GM19328 (cell line): ENCODE data around the gene H2BK1.

Experiments used
- ATAC-seq: cut with Tn5 transposase; IDR thresholded peaks from one replicate; pipeline ENCODE4 v1.9.1; 2021; ENCODE audit warnings: mild to moderate bottlenecking, moderate library complexity; ENCODE audit not compliant: unreplicated experiment

H2BK1 gene

GRCh38 chr7:151232917-151233701 is 22.8 kb upstream of the H2BK1 start:
- no peak for ATAC-seq

DNA sequence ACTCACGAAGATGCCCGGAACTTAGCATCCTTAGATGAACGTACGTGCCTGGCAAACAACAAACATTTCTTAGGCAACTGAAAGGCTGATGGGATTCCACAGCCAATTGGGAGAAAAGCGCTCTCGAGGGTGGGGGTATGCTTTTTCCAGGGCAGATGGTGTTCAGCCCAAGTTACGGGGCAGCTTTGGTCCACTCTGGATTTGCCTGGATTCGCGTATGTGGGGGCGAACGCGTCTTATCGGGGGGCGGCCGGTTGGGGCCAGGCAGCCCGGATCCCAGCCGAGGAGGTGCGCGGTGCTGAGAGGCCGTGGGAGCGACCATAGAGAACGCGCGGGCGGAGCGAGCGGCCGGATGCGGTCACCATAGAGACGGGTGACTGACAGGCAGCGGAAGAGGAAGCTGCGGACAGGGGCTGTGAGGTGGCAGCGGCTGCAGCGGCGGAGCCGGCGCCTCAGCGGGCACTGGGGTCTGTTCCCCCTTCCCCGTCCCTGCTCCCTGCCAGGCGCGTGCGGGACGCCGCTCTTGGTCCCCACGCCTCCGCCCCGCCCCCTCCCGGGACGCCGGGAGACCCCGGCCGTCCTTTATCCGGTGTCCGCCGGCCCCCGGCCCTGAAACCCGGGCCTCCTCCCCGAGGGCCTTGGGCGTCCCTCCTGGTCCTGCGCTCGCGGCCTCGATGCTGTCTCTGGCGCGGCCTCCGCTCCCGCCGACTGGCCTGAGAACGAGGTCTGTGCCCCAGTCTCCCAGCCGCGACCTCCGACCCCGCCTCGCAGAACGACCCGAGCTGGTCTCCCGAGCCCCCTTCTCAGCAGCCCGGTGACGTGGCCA is 22.0 kb upstream of the H2BK1 start, which contains the start of gene CHPF2:
Gene CHPF2 (plus strand): TSS at position 393 of the 826 bp plus-strand sequence. CDS start 1,529 bp downstream, outside the sequence.
- ATAC-seq, result peak; percentile 97

DNA sequence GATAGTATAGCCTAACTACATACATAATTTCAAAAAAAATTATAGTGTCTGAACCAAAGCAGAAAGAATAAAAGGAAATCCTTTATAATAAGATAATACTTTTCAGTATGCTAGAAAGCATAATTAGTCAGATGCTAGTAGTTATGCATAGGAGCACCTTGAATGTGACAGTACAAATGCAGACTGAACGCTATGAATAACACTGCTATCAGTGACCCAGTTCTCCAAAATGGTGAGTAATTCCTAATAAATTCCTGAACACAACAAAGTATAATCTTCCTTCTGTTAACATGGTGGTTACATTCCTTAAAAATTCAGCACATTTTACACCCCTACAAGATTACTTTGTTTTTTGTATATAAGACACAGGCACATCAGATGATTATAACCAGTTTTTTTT is 20.8 kb upstream of the H2BK1 start:
- no peak for ATAC-seq

- no peak for ATAC-seq
These were observed 19.0 kb upstream of the H2BK1 start for GRCh38 chr7:151229249-151229648.

- no peak for ATAC-seq
These were observed 18.0 kb upstream of the H2BK1 start for GRCh38 chr7:151228024-151228866.

DNA sequence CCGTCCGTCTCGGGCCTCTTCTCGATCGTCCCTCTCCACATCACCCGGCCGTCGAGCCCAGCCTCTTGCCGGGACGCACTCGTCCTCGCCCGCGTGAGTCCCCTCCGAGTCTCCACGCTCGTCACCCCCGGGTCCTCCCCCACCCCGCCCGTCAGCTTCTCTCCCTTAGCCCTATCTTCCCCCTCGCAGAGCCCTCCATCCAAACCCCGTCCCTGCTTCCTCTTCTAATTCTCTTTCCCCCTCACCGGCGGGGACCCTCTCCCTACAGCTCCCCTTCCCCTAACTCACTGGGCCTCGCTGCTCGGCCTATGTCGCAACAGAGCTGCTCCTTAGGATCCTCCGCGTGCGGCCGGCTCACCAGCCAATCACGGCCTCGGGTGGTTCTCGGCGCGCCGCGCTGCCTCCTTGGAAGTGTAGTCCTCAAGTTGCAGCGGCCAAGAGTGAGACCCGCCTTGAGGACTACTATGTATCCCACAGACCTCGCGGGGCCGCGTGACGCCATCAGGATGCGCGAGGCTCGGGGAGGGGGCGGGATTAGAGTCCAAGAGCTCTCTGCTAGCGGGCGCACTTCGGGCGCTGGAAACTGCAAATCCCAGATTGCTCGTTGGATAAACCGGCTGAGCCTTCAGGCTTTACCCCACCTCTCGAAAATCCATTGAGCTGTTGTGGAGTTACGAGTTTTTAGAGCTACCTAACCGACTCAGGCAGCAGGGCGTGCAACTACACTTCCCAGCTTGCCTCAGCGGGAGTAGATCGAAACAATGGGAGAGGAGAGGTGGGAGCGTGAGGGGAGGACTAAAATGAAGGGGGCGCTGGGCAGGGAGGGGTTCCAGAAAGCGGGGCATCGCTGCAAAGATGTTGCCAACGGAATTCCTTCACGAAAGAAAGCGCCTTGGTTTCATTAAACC is 16.8 kb upstream of the H2BK1 start, which contains the start of gene ABCF2:
Gene ABCF2 (minus strand): TSS at position 331 of the 908 bp plus-strand sequence. CDS start 747 bp downstream, outside the sequence.
- ATAC-seq, result peak; percentile 100

GRCh38 chr7:151226560-151226874 is 16.2 kb upstream of the H2BK1 start:
- ATAC-seq, result no peak

DNA sequence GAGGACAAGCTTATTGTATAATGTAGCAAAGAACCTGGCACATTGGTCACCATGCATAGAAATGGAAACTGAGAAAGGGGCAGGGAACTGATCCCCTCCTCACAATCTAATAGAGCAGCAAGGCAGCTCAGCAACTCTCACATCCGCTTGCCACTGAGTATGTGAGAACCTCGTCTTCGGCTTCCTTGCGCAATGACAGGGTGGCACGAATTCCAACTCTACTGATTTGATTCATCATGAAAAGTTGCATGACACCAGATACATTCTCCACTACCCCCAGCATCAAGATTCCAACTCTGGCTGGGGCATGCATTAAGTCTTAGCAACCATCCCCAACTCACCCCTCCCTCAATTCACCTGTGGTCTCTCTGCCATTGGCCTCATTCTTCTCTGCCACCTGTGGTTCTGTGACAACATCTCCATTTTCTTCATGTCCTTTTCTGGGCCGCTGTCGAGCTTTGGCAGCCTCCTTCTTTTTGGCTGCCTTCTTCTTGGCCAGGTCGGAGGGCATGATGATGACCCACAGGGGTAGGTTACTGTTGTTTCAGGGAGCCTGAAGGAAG is 15.7 kb upstream of the H2BK1 start:
- ATAC-seq, result no peak

DNA sequence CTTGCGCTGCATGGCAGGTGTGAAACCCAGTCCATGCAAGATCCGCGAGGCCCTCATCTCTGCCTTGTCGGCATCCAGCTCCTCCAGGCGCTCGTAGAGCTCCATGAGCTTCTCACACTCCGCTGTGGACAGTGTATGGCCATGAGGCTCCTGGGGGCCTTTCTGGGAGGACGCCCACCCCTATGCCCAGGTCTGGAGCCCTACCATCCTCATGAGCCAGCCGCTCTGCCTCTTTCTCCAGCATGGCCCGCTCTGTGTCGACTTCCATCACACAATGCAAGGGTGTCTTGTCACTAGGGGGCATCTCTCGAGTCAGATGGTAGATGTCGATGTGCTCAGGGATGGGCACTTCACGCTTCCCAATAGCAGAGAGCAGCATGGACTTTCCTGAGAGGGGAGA is 13.4 kb upstream of the H2BK1 start:
- no peak for ATAC-seq

DNA sequence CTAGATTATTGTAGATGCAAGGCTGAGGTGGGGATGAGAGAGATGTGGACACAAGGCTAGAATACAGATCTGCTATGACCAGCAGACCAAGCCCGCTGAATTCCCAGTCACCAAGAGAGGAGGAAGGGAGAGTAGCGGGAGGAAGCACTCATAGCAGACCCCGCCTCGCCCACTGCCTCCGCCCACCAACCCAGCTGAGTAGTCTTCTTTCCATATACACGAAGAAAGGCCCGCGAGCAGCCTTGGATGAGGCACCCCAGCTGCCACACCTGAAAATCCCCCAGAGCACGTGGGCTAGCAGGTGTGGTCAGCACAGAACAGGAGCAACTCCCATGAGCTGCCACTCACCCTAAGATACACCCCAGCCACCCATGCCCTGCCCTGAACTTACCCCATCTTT is 7.9 kb upstream of the H2BK1 start:
- no peak for ATAC-seq

- ATAC-seq, result no peak
These were observed 5.1 kb upstream of the H2BK1 start for GRCh38 chr7:151215396-151215795.

- no peak for ATAC-seq
These were observed 3.5 kb upstream of the H2BK1 start for GRCh38 chr7:151213826-151214225.

GRCh38 chr7:151212626-151213025 is 2.3 kb upstream of the H2BK1 start:
- ATAC-seq, result no peak

GRCh38 chr7:151211155-151211772 is 976 bp upstream of the H2BK1 start:
- ATAC-seq, result no peak

DNA sequence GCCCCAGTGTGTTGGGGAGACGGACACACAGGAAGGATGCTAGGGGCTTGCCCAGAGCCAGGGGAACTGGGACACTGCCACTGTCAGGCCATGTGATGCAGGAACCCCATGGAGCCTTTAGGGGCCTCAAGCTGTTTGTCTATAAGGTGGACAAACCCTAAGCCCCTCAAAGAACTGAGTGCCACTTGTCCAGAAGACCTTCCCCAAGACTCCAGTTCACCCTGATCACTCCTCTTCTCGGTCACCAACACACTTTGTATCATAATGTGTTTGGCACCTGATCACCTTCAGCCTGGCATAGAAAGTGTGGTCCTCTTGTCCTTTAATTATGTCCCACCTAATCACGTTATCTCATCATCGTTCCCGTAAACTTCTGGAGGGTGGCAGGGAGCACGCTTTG is 700 bp downstream of the H2BK1 start:
- no peak for ATAC-seq

DNA sequence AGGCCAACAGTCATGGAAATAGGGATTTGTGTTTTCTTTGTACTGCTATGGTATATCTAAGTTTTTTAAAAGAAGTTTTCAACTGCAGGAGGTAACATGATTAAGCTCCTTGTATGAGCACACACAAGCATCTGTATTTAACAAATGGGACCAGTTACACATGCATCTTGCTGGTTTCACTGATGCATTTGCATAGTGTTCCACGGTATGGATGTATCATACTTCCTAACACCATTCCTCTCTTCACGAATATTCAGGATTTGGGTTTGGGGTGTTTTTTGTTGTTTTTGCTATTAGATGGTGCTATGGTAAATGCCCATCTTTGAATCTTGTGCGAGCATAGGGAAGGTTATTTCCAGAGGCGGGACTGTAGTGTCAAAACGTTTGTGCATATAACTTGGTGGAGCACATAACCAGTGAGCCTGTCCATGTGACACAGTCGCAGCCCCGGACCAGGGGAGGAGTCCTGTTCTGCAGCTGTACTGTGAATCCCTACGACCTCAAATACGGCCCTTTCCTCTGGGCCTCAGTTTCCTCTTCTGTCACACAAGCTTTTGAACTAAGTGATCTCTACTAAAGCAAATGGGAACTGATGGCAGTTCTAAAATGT is 1.9 kb downstream of the H2BK1 start:
- no peak for ATAC-seq

DNA sequence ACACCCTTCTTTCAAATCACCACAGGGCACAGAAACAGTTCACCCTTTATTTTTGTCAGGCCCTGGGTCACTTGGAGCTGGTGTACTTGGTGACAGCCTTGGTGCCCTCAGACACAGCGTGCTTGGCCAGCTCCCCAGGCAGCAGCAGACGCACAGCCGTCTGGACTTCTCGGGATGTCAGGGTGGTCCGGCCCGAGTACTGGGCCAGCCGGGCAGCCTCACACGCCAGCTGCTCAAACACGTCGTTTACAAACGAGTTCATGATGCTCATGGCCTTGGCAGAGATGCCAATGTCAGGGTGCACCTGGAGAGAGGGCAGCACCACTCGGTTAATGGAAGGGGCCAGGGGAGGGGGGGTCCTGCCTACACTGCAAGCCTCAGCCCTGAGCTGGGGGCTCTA is 2.5 kb downstream of the H2BK1 start:
- no peak for ATAC-seq

- no peak for ATAC-seq
These were observed 3.0 kb downstream of the H2BK1 start for GRCh38 chr7:151207315-151207714.

- ATAC-seq, result no peak
These were observed 3.4 kb downstream of the H2BK1 start for GRCh38 chr7:151206914-151207313.
